SH-SY5Y (cell line): ENCODE measurements around the gene PLA2G10.
"Not testable (repeated sequence)": the region's sequence is repeated elsewhere in the genome, so short reads cannot be mapped to it uniquely, and the experiment has no call there.

Source experiments
- GATA2 ChIP-seq: IDR thresholded peaks from 2 replicates; pipeline ENCODE4 v1.6.1; 2011; ENCODE audit warnings: mild to moderate bottlenecking, low read depth, low read length
- GATA3 ChIP-seq: IDR thresholded peaks from 2 replicates; pipeline ENCODE4 v1.6.1; 2011; ENCODE audit warnings: low read depth, mild to moderate bottlenecking, low read length, moderate library complexity

The PLA2G10 gene

GRCh38 chr16:14694129-14694528, at the start of gene PLA2G10:
Gene PLA2G10, minus strand, starts transcription at chr16:14694308. Its CDS starts 79 bp downstream, at chr16:14694229.
- not testable (repeated sequence) for TF ChIP-seq GATA3, GATA2

GRCh38 chr16:14742273-14743128, 48.4 kb upstream of the PLA2G10 start, which contains the start of gene NPIPA2:
Gene NPIPA2, plus strand, starts transcription at chr16:14742533. Its CDS starts 5,533 bp downstream, at chr16:14748066.
- not testable (repeated sequence) for TF ChIP-seq GATA2, GATA3

DNA sequence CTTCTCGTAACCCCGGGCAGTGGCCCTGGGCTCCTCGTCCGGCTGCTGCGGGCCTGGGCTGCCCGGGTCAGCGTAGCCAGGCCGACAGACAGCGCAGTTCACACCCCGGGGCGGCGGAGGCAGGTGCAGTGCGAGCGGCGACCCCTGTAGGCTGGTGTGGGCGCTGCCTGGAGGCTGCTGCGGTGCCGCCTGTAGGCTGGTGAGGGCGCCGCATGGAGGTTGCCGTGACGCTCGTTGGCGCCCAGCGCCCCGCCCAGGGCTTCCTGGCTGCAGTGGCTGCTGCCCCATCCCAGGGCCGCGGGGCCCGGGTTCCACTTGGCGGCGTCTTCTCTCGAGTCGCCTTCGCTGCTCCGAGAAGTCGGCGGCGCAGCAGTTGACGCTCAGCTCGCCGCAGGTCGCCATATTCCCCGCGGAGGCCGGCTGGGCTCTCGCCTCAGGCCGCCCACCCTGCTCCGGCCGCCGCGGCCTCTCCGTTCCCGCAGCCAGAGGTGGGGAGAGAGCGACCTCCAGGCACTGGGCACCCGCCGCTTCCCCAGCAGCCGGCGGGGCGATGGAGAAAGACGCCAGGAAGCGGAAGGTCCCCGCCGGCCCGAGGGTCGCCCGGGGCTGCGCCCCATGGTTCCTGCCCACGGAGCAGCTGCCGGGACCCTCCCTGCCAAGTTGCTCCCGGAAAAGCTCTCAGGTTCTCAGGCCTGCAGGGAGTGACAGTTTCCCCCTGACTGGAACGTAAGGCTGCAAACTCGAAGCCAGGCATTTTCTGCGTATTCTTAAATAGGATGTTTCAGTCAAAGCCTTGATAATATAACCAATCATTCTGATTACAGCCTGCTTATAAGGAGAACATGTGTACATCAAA, 9.3 kb upstream of the PLA2G10 start, which contains the start of gene NPIPA3:
NPIPA3 (plus strand) TSS at position 256 of the 856 bp plus-strand sequence. CDS start 5,533 bp downstream, outside the sequence.
- TF ChIP-seq GATA3, GATA2: not testable (repeated sequence)

GRCh38 chr16:14682121-14682520, 12.0 kb downstream of the PLA2G10 start:
- TF ChIP-seq GATA2 (no peak), GATA3 (no peak)

- TF ChIP-seq GATA2 = no peak
- TF ChIP-seq GATA3 = no peak
Observed at GRCh38 chr16:14681115-14681514, 13.0 kb downstream of the PLA2G10 start.

- TF ChIP-seq GATA3 (no peak), GATA2 (no peak)
Observed at GRCh38 chr16:14678748-14679497, 15.2 kb downstream of the PLA2G10 start.

DNA sequence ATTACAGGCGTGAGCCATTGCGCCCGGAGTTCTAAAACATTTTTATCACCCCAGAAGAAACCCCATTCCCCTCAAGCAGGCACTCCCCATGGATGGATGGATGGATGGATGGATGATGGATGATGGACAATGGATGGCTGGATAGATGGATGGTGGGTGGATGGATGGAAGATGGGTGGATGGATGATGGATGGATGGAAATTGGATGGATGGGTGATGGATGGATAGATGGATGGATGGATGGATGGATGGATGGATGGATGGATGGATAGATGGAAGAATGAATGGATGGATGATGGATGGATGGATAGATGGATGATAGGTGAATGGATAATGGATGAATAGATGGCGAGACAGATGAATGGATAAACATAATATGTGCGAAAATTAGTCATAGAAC, 16.5 kb downstream of the PLA2G10 start:
- TF ChIP-seq GATA3 (no peak), GATA2 (no peak)

DNA sequence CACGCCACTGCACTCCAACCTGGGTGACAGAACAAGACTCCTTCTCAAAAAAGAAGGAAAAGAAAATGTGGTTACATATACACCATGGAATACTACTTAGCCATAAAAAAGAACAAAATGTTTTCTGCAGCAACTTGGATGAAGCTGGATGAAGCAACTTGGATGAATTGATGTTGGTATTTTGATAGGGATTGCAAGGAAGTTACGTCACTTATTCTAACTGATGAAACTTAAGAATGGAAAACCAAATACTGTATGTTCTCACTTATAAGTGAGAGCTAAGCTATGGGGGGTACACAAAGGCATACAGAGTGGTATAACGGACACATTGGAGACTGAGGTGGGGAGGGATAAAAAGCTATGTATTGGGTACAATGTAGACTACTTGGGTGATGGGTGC, 17.5 kb downstream of the PLA2G10 start:
- TF ChIP-seq GATA3 = no peak
- TF ChIP-seq GATA2 = no peak

GRCh38 chr16:14672403-14672971, 21.6 kb downstream of the PLA2G10 start:
- TF ChIP-seq GATA3 (no peak), GATA2 (no peak)

GRCh38 chr16:14669776-14670175, 24.3 kb downstream of the PLA2G10 start:
- TF ChIP-seq GATA3 = no peak
- TF ChIP-seq GATA2 = no peak

DNA sequence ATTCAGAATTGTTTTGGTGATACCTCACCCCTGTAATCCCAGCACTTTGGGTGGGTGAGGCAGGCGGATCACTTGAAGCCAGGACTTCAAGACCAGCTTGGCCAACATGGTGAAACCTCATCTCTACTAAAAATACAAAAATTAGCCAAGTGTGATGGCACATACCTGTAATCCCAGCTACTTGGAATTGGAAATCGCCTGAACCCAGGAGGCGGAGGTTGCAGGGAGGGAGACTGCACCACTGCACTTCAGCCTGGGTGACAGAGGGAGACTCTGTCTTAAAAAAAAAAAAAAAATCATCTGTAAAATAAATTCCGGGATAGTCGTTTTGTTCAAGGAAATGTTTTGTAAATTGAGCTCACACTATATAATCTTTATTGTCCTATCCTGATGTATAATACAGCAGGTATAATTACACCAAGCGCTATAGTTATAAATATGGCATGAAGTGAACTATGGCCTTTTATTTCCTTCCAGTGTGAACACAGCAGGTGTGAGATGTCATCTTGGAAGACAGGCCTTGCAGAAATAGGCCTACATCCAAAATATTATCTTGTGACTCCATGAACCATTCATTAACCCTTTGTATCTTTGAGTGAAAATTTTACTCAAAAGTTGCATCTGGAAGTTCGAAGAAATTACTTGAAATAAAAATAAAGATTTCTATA, 25.4 kb downstream of the PLA2G10 start:
- no peak for TF ChIP-seq GATA3
- TF ChIP-seq GATA2 = no peak

DNA sequence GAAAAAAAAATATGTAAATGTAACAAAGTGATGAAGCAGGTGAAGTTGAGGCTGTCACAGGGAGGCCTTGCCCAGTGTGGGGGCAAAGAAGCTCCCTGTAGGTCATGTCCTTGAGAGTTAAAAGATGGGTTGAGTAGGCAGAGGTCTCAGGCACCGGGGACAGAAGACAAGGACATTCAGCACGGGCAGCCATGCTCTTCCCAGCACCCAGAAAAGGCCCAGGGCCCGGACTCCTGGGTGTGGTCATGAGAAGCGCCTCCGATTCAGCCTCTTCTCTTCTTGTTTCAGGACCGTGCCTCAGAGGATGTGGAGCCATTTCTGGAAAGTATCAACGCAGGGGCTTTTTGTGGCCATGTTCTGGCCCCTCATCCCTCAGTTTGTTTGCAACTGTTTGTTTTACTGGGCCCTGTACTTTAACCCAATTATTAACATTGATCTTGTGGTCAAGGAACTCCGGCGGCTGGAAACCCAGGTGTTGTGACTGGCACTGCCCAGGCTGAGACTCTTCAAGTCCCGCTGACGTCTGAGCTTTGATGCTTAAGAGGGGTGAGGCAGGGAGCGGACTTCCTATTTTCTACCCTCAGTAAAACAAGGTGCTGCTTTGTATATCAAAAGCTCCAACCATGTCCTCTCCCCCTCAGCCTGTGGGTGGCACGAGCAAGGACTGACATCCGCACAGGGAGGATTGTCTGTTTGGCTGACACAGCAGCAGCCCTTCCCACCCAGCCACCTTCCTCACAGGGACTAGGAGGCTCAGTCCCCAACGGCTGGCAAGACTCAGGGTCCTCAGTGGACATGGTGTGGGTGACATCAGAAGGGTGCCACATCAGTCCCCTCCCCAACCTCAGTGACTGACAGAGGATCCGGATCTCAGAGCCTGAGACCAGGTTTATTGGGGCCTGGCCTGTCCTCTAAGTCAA, 26.5 kb downstream of the PLA2G10 start:
- TF ChIP-seq GATA2 = no peak
- TF ChIP-seq GATA3 = no peak

- no peak for TF ChIP-seq GATA3
- TF ChIP-seq GATA2 = no peak
Observed at GRCh38 chr16:14658063-14658462, 36.0 kb downstream of the PLA2G10 start.
